ENCODE results near the gene HOXB5.

Gene HOXB5

GRCh38 chr17:48601539-48602425, 8.2 kb upstream of the HOXB5 start:
- DNase-seq, result no peak

- no peak for DNase-seq
These were observed 7.6 kb upstream of the HOXB5 start for GRCh38 chr17:48601207-48601538.

DNA sequence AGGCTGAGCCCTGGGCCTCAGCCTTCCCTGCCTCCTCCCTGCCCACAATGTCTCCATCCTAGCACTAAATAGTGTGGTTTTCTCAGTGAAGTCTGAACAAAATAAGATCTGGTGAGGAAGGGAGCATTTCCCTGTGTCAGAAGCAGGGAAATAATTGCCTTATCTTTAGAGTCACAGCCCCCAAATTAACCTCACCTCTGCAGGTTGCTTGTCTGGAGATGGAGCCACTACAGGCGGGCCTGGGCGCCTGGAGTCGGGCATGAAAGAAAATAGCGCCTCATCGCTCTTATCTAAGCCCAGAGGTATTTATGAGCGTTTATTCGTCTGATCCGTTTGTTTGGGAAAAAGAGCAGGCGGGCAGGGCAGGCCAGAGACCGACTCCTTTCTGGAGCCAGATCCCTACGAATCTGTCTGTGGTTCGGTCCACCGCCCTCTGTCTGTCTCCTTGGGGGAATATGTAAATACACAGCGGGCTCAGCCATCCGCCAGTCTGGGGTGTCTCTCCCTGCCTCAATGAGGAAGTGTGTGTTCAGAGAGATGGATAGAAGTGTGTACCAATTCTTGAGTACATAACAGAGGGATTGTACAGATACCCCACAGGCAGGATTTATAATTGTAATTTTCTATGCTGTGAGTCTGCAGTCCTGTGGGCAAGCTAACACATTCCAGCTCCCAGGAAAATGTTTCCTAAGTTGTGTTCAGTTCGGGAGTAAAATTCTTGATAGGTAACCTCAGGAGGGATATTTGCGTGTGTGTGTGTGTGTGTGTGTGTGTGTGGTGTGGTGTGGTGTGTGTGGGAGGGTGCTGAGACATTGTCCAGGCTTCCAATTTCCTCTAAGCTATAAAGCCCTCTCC, 6.9 kb upstream of the HOXB5 start:
- no peak for DNase-seq

DNA sequence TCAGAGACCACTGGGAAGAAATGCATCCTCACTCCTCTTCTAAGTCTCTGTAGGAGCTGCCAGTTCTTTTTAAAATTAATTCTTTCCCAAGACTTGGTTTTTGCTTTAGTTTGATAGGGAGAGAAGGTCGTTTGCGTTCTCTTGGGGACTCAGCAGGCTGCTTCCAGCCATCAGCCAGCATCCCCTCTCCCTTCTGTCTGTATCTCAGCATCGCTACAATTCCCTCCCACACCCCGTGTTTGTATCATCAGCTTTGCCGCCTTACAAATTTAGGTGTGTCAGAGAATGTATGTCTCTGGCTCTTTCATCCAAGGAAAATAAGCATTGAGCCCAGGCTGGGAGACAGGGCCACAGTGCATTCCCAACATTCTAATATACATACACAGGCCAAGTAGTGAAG, 5.8 kb upstream of the HOXB5 start:
- DNase-seq, result no peak

DNA sequence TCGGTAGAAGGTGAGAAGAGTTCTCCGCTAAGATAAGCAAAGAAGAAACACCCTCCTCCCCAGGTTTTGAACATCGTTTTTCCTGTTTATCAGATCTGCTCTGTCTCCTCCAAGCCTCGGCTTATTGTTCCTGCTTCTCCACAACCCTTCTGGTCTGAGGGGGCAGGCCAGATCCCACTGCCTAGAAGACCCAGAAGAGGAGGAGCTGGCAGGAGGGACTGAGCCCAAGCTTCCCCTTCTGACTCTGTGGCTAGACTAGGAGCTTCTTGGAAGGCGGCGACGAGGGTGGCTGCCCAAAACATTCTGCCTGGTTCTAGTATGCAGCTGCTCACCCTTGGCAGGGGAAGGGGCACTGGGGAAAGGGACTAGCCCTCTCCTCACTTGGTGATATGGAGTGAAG, 5.2 kb upstream of the HOXB5 start:
- no peak for DNase-seq

DNA sequence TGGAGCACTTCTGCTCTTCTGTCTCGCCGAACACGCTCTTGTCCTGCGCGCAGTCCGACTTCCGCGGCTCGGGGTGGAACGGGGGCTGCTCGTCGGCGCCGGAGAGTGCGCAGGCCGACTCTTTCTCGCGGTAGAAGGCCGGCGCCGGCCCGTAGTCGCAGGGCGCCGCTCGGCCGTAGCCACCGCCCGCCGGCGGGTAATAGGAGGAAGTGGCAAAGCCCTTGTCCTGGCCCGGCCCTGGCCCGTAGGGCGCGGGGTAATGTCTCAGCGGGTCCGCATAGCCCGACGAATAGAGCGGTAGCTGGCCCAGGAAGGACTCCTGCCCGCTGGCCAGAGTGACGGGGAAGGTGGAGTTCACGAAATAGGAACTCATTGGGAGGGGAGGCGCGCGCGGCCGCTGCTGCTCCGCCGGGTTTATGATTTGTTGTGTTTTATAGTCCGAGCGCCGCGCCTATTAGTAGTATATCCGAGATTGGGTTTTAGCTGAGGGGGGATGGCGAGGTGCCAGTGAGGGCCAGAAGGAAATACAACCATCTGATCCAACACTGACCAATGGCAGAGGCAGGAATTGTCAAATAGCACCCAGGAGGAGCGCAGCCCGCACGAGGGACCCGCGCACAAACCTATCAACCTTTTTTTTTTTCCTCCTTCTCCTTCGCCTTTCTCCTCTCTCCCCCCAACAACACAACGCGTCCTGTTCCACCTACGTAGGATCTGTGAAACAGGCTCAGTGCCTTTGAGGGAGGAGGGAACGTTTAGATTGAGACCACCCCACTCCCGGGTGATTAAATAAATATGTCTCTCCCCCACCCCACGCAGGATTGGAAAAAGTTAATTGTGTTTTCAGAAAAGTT, 4.4 kb upstream of the HOXB5 start:
- DNase-seq, result no peak

DNA sequence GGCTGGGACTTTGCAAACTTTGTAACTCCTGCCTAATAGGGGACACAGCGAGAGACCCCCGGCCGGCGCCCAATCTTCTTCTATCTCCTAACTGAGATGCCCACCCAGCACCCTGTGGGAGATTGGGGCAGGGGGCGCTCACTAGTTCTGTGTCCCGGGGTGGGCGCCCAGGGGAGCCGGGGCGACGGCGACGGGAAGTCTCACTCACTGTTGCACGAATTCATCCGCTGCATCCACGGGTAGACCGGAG, 3.9 kb upstream of the HOXB5 start:
- no peak for DNase-seq

- no peak for DNase-seq
These were observed 3.4 kb upstream of the HOXB5 start for GRCh38 chr17:48596735-48597527.

- no peak for DNase-seq
These were observed 2.6 kb upstream of the HOXB5 start for GRCh38 chr17:48596000-48596734.

DNA sequence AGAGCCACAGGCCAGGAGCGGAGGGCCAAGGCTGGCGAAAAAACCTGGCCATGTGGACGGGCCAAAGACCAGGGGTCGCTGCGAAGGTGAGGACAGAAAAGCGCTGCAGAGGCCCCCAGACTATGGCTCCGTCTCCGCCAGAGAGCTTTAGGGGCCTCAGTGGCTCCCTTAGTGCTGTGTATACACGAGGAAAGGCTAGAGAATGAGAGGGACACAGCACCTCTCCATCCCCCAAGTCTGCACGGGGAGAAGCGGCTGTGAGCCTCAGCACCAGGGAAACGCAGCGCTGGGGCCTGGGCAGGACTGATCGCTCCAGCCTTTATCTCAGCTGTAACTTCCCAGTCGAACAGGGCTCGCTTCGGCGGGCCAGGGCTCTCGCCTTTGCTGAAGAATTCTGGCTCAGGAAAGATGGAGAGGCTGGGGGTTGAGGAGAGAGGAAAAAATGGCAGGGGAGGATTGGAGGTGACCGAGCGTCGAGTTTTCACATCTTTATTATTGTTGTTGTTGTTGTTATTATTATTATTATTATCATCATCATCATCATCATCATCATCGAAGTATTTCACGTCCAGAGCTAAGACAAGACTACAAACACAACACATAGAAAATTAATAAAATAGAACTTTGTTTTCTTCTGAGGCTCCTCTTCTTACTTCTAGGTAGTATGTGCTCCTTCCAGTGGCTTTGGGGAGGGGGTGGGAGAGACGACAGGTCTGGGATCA, 1.9 kb upstream of the HOXB5 start:
- no peak for DNase-seq

- no peak for DNase-seq
These were observed 1.1 kb upstream of the HOXB5 start for GRCh38 chr17:48594538-48595277.

GRCh38 chr17:48593840-48594537, 410 bp upstream of the HOXB5 start:
- DNase-seq, result peak; percentile 57

- no peak for DNase-seq
These were observed 1.0 kb downstream of the HOXB5 start for GRCh38 chr17:48592577-48592976.

- DNase-seq, result no peak
These were observed 1.5 kb downstream of the HOXB5 start for GRCh38 chr17:48592057-48592514.

- no peak for DNase-seq
These were observed 2.1 kb downstream of the HOXB5 start for GRCh38 chr17:48591255-48592056.

- DNase-seq, result no peak
These were observed 2.9 kb downstream of the HOXB5 start for GRCh38 chr17:48590607-48591161.

- no peak for DNase-seq
These were observed 3.6 kb downstream of the HOXB5 start, which contains the start of gene HOXB3 for GRCh38 chr17:48589831-48590606. Gene HOXB3 (minus strand): TSS chr17:48590241. CDS start chr17:48552474, 37,767 bp downstream.

Measured in T1000 (cell line).